ENCODE measurements around the gene IRF6.

GRCh38 chr1:209759829-209760359 lies 46.0 kb downstream of the IRF6 start:
- TF ChIP-seq CTCF (IDR thresholded peaks at IDR 0.05): no peak
- TF ChIP-seq POLR2A (IDR thresholded peaks at IDR 0.05): no peak

Data from esophagus squamous epithelium (tissue), 4 donors.